ENCODE results near the gene CDH10.

DNA sequence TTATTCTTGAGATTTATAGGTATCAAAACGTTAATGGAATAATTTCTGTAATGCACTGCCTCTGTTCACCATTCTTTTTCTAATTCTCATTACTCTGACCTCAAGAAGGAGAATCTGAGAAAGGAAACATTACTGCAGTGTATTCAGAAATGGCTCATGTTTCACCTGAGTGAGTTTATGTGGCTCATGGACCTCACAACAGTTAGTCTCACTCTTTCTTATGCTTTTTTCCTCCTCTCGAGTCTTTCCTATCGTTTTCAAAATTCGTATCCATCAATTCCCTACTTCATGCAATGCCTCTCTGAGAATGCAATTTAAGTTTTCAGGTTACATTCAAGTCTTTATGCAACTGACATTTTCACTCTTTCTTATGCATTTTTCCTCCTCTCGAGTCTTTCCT, 9.6 kb downstream of the CDH10 start:
- TF ChIP-seq, protein P1, sequence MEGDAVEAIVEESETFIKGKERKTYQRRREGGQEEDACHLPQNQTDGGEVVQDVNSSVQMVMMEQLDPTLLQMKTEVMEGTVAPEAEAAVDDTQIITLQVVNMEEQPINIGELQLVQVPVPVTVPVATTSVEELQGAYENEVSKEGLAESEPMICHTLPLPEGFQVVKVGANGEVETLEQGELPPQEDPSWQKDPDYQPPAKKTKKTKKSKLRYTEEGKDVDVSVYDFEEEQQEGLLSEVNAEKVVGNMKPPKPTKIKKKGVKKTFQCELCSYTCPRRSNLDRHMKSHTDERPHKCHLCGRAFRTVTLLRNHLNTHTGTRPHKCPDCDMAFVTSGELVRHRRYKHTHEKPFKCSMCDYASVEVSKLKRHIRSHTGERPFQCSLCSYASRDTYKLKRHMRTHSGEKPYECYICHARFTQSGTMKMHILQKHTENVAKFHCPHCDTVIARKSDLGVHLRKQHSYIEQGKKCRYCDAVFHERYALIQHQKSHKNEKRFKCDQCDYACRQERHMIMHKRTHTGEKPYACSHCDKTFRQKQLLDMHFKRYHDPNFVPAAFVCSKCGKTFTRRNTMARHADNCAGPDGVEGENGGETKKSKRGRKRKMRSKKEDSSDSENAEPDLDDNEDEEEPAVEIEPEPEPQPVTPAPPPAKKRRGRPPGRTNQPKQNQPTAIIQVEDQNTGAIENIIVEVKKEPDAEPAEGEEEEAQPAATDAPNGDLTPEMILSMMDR (IDR thresholded peaks at IDR 0.05; ENCODE audit: poor library complexity, severe bottlenecking) = no peak
- no peak for TF ChIP-seq TAF1 (IDR thresholded peaks at IDR 0.05; ENCODE audit: low read depth)
- no peak for TF ChIP-seq RAD21 (conservative IDR thresholded peaks at IDR 0.05)
- TF ChIP-seq, protein P2, sequence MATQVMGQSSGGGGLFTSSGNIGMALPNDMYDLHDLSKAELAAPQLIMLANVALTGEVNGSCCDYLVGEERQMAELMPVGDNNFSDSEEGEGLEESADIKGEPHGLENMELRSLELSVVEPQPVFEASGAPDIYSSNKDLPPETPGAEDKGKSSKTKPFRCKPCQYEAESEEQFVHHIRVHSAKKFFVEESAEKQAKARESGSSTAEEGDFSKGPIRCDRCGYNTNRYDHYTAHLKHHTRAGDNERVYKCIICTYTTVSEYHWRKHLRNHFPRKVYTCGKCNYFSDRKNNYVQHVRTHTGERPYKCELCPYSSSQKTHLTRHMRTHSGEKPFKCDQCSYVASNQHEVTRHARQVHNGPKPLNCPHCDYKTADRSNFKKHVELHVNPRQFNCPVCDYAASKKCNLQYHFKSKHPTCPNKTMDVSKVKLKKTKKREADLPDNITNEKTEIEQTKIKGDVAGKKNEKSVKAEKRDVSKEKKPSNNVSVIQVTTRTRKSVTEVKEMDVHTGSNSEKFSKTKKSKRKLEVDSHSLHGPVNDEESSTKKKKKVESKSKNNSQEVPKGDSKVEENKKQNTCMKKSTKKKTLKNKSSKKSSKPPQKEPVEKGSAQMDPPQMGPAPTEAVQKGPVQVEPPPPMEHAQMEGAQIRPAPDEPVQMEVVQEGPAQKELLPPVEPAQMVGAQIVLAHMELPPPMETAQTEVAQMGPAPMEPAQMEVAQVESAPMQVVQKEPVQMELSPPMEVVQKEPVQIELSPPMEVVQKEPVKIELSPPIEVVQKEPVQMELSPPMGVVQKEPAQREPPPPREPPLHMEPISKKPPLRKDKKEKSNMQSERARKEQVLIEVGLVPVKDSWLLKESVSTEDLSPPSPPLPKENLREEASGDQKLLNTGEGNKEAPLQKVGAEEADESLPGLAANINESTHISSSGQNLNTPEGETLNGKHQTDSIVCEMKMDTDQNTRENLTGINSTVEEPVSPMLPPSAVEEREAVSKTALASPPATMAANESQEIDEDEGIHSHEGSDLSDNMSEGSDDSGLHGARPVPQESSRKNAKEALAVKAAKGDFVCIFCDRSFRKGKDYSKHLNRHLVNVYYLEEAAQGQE (IDR thresholded peaks at IDR 0.05; ENCODE audit: borderline replicate concordance) = no peak
- no peak for TF ChIP-seq EP300 (conservative IDR thresholded peaks at IDR 0.05; ENCODE audit: poor library complexity, severe bottlenecking)

Data from neural cell (in vitro differentiated cells).